Endothelial cell (in vitro differentiated cells): Measurements from ENCODE around the gene HYAL4. TPM values are rescaled to one million over a fixed set of nuclear protein-coding genes. Genes with fewer than 3 reads are reported as not detected.

Experiments used
- DNase-seq: peaks from one replicate; pipeline ENCODE4 v3.0.0; 2021; ENCODE audit warnings: low spot score
- H3K27ac Mint-ChIP-seq: one replicate; pipeline ENCODE4 v1.8.0; 2021; ENCODE audit warnings: mixed read lengths, inconsistent platforms; ENCODE audit not compliant: unreplicated experiment
- H3K27me3 Mint-ChIP-seq: one replicate; pipeline ENCODE4 v1.8.0; 2021; ENCODE audit warnings: mild to moderate bottlenecking, moderate library complexity, mixed read lengths, inconsistent platforms; ENCODE audit not compliant: unreplicated experiment
- H3K36me3 Mint-ChIP-seq: one replicate; pipeline ENCODE4 v1.8.0; 2021; ENCODE audit warnings: mild to moderate bottlenecking, low read depth, mixed read lengths, inconsistent platforms; ENCODE audit not compliant: unreplicated experiment
- H3K4me1 Mint-ChIP-seq: one replicate; pipeline ENCODE4 v1.8.0; 2021; ENCODE audit warnings: mild to moderate bottlenecking, mixed read lengths, inconsistent platforms; ENCODE audit not compliant: unreplicated experiment
- H3K4me3 Mint-ChIP-seq: one replicate; pipeline ENCODE4 v1.8.0; 2021; ENCODE audit warnings: mild to moderate bottlenecking, mixed read lengths, inconsistent platforms; ENCODE audit not compliant: unreplicated experiment
- H3K9me3 Mint-ChIP-seq: one replicate; pipeline ENCODE4 v1.8.0; 2021; ENCODE audit warnings: mixed read lengths, inconsistent platforms; ENCODE audit not compliant: unreplicated experiment
- total RNA-seq: library from RNA; stranded (reverse); fragmentation: NEBNext Ultra II Directional; extraction: Animal tissue kit (Norgen Biotek cat#: 25700); gene quantifications from one replicate; pipeline ENCODE4 v1.2.1, GENCODE V29; 2021; ENCODE audit not compliant: unreplicated experiment
- TF ChIP-seq, protein P1 (sequence below): fragments of 200-600 bp; sonication (generic); IDR thresholded peaks from one replicate; pipeline ENCODE4 v1.5.0; 2021; ENCODE audit warnings: antibody characterized with exemption; ENCODE audit not compliant: unreplicated experiment

Gene HYAL4
- total RNA-seq, 1 donor from 2014 or later, result 3.1 TPM

DNA sequence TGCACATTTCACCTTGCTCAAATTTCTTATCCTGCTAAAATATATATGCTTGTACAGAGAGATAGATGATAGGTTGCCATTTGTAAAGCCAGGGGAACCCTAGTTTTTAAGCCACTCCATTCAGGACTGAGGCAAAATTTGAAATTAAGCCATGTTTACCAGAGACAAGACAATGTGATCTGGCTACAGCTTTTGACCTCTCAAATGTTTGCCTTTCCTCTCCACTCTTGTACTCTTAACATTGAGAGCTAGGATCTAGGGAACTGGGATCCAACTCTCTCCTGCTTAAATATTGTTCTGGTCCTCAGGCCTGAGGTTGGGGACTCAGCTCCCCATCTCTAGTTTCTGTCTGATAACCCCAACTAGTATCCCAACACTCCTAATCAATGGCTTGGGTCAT lies 15.9 kb downstream of the HYAL4 start:
- no peak overlapping the region for H3K4me3 Mint-ChIP-seq
- no peak overlapping the region for H3K27ac Mint-ChIP-seq
- H3K9me3 Mint-ChIP-seq, result no peaks in the 10 kb centered on the region
- H3K27me3 Mint-ChIP-seq, result peaks cover 3% of the 10 kb centered on the region
- peaks cover 14% of the 10 kb centered on the region for H3K4me1 Mint-ChIP-seq
- no peaks in the 10 kb centered on the region for H3K36me3 Mint-ChIP-seq
- no peak for DNase-seq
- TF ChIP-seq, protein P1, sequence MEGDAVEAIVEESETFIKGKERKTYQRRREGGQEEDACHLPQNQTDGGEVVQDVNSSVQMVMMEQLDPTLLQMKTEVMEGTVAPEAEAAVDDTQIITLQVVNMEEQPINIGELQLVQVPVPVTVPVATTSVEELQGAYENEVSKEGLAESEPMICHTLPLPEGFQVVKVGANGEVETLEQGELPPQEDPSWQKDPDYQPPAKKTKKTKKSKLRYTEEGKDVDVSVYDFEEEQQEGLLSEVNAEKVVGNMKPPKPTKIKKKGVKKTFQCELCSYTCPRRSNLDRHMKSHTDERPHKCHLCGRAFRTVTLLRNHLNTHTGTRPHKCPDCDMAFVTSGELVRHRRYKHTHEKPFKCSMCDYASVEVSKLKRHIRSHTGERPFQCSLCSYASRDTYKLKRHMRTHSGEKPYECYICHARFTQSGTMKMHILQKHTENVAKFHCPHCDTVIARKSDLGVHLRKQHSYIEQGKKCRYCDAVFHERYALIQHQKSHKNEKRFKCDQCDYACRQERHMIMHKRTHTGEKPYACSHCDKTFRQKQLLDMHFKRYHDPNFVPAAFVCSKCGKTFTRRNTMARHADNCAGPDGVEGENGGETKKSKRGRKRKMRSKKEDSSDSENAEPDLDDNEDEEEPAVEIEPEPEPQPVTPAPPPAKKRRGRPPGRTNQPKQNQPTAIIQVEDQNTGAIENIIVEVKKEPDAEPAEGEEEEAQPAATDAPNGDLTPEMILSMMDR, result no peak

DNA sequence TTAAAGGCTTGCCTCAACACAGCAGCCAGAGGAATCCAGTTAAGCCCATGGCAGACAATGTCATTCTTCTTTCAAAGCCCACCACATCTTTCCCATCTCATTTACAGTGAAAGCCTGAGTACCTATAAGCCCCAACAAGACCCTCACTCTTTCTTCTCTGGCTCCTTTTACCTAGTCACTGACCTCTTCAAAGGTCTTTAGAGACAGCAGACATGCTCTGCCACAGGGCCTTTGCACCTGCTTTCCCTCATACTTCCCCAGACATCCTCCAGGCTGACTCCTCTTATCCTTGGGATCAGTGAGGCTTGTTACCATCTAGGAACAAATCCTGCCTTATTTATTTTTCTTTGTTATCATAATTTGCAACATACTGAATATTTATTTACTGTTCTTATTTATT lies 17.8 kb downstream of the HYAL4 start:
- no peak for DNase-seq
- Mint-ChIP-seq H3K27me3 (no peaks in the 10 kb centered on the region), H3K4me3 (no peak overlapping the region), H3K9me3 (no peaks in the 10 kb centered on the region), H3K27ac (no peak overlapping the region), H3K36me3 (no peaks in the 10 kb centered on the region), H3K4me1 (peaks cover 14% of the 10 kb centered on the region)
- TF ChIP-seq, protein P1, result no peak

DNA sequence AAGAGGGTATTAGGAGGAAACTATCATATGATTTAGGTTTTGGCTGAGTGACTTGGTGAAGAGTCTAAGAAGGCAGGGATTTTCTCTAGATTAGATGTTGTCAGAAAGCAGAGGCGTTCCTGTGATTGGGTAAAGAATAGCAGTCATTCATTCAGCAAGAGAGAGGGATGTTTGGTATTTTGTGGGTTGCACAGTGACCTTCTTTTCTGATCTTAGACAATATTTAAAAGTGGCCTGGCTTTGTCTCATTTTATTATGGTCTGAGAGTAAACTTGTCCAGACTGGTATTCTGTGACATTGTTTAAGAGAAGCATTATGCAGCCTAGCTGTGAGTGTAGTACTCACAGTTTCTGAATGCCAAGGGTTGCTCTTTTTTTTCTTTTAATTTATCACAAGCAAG lies 18.5 kb downstream of the HYAL4 start:
- H3K27ac Mint-ChIP-seq, result no peak overlapping the region

GRCh38 chr7:123864012-123864411 lies 19.0 kb downstream of the HYAL4 start:
- no peak for DNase-seq
- Mint-ChIP-seq H3K4me1 (peaks cover 14% of the 10 kb centered on the region), H3K27me3 (no peaks in the 10 kb centered on the region), H3K9me3 (no peaks in the 10 kb centered on the region), H3K27ac (peak overlapping the region; percentile 76), H3K36me3 (no peaks in the 10 kb centered on the region), H3K4me3 (no peak overlapping the region)
- TF ChIP-seq, protein P1, result no peak

More for the DNA sequence above, 18.5 kb downstream of the HYAL4 start:
- H3K27me3 Mint-ChIP-seq, result no peaks in the 10 kb centered on the region
- H3K4me3 Mint-ChIP-seq, result no peak overlapping the region
- DNase-seq, result no peak
- TF ChIP-seq, protein P1, result no peak
- no peaks in the 10 kb centered on the region for H3K9me3 Mint-ChIP-seq
- peaks cover 14% of the 10 kb centered on the region for H3K4me1 Mint-ChIP-seq
- no peaks in the 10 kb centered on the region for H3K36me3 Mint-ChIP-seq

DNA sequence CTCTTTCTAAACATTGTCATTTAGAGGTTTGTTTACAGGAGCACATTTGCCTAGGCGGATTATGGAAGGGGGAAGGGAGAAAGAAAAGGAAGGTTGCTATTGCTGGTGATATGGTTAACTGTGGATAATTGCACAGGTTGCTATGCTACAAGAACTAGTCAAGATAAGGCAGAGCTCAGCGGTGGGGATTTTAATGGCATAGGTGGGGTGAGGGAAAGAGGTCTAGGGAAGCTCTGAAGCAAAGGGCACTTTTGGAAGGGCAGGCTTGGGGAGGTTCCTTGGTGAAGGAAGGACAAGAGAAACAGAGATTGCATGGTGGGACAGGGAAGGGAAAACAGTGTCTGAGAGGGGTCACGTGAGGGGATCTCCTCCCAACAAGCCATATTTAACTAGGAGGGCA lies 19.5 kb downstream of the HYAL4 start:
- H3K27me3 Mint-ChIP-seq, result no peaks in the 10 kb centered on the region
- DNase-seq, result no peak
- no peaks in the 10 kb centered on the region for H3K36me3 Mint-ChIP-seq
- TF ChIP-seq, protein P1, result no peak
- H3K4me3 Mint-ChIP-seq, result no peak overlapping the region
- no peaks in the 10 kb centered on the region for H3K9me3 Mint-ChIP-seq
- H3K4me1 Mint-ChIP-seq, result peaks cover 16% of the 10 kb centered on the region
- H3K27ac Mint-ChIP-seq, result peak overlapping the region; percentile 76
